ENCODE data around the gene FEN1.
A peak's percentile ranks its signal among the peaks of the same experiment; 100 is the strongest.

DNA sequence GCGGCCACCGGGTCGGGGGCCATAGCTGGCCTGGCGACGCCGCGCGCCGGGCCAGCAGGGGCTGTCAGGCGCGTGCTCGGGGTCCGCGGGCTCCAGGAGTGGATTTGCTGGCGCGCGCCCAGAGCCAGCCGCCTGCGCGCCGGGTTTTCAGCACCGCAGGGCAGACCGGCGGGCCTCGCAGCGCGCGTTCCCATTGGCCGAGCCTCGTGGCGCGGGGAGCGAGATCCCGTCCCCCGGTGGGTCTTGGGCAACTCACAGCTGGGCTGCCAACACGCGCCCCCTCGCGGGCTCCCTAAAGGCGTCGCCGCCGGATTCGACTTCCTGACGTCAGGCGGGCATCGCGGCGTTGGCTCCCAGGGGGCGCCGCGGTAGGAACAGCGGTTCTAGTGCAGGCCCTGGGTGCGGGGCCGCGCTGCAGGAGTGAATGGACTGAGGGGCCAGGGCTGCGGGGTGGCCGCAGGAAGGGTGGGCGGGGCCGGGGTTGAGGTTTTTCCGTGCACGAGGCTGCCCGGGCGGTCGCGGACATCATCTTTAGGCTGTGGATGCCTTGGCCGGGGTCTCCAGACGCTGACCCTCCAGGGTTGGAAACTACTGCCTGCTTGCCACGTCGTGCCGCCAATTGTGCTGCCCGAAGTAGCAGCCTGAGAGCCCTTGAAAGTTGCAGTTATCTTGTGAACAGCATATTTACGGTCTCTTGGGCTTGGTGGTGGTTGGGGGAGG, 24.2 kb downstream of the FEN1 start, which contains the start of gene FADS1:
- TF ChIP-seq, protein P1, sequence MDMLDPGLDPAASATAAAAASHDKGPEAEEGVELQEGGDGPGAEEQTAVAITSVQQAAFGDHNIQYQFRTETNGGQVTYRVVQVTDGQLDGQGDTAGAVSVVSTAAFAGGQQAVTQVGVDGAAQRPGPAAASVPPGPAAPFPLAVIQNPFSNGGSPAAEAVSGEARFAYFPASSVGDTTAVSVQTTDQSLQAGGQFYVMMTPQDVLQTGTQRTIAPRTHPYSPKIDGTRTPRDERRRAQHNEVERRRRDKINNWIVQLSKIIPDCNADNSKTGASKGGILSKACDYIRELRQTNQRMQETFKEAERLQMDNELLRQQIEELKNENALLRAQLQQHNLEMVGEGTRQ (IDR thresholded peaks at IDR 0.05; ENCODE audit: low read length) = no peak
- TF ChIP-seq, protein P2, sequence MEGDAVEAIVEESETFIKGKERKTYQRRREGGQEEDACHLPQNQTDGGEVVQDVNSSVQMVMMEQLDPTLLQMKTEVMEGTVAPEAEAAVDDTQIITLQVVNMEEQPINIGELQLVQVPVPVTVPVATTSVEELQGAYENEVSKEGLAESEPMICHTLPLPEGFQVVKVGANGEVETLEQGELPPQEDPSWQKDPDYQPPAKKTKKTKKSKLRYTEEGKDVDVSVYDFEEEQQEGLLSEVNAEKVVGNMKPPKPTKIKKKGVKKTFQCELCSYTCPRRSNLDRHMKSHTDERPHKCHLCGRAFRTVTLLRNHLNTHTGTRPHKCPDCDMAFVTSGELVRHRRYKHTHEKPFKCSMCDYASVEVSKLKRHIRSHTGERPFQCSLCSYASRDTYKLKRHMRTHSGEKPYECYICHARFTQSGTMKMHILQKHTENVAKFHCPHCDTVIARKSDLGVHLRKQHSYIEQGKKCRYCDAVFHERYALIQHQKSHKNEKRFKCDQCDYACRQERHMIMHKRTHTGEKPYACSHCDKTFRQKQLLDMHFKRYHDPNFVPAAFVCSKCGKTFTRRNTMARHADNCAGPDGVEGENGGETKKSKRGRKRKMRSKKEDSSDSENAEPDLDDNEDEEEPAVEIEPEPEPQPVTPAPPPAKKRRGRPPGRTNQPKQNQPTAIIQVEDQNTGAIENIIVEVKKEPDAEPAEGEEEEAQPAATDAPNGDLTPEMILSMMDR (IDR thresholded peaks at IDR 0.05; ENCODE audit: control extremely low read depth in 1 of 3, insufficient read depth in 1 of 3, low read depth in 1 of 3, low read length in 3 of 3) = peak; percentile 51 to 62 (median 57)
- no peak for TF ChIP-seq RXRA (IDR thresholded peaks at IDR 0.05; ENCODE audit: insufficient read depth, low read depth, low read length)
- TF ChIP-seq CBX5 (IDR thresholded peaks at IDR 0.05; ENCODE audit: low read depth, low read length) = no peak
- TF ChIP-seq HDAC6 (IDR thresholded peaks at IDR 0.05; ENCODE audit: low read depth, low read length) = no peak
- TF ChIP-seq EZH2 (IDR thresholded peaks at IDR 0.05; ENCODE audit: low read depth, low read length, severe bottlenecking) = no peak
- no peak for TF ChIP-seq SUZ12 (IDR thresholded peaks at IDR 0.05; ENCODE audit: low read length)
- peak in 1 of 2 experiments; percentile 23; a peak in 2 of 4 replicates for TF ChIP-seq RAD21 (IDR thresholded peaks at IDR 0.05 in 1 of 2, conservative IDR thresholded peaks at IDR 0.05 in 1 of 2; ENCODE audit: low read depth in 2 of 2, low read length in 2 of 2)
- TF ChIP-seq SRF (IDR thresholded peaks at IDR 0.05; ENCODE audit: low read depth, low read length) = no peak
- TF ChIP-seq SIRT6 (IDR thresholded peaks at IDR 0.05; ENCODE audit: low read length) = no peak
- TF ChIP-seq JUN (IDR thresholded peaks at IDR 0.05; ENCODE audit: low read depth, low read length) = no peak
- no peak for TF ChIP-seq POLR2AphosphoS5 (IDR thresholded peaks at IDR 0.05; ENCODE audit: low read depth, low read length)
- no peak for TF ChIP-seq ZNF274 (IDR thresholded peaks at IDR 0.05; ENCODE audit: borderline replicate concordance, extremely low read depth, low read length)
